H9 (cell line): ENCODE measurements around the gene TERT. TPM values are rescaled to one million over a fixed set of nuclear protein-coding genes. Genes with fewer than 3 reads are reported as not detected.
A peak's percentile ranks its signal among the peaks of the same experiment; 100 is the strongest.

Experiments
- DNase-seq: peaks from one replicate; pipeline ENCODE4 v3.0.0-alpha.2; 2017
- H2AFZ ChIP-seq: one replicate; pipeline ENCODE4 v1.6.1; 2013; ENCODE audit warnings: mild to moderate bottlenecking, low read length, control low read depth, moderate library complexity
- H2AK5ac ChIP-seq: 2 replicates; pipeline ENCODE4 v1.6.1; 2013; ENCODE audit warnings: low read length, control low read depth, mixed read lengths; ENCODE audit not compliant: insufficient read length
- H2BK120ac ChIP-seq: one replicate; pipeline ENCODE4 v1.6.1; 2013; ENCODE audit warnings: low read depth, mild to moderate bottlenecking, low read length, control low read depth, inconsistent platforms; ENCODE audit not compliant: poor library complexity, severe bottlenecking
- H2BK12ac ChIP-seq: 2 replicates; pipeline ENCODE4 v1.6.1; 2013; ENCODE audit warnings: low read length, control low read depth, mixed read lengths, low read depth; ENCODE audit not compliant: insufficient read length
- H2BK15ac ChIP-seq: 2 replicates; pipeline ENCODE4 v1.6.1; 2013; ENCODE audit warnings: low read depth, low read length, control low read depth
- H2BK20ac ChIP-seq: one replicate; pipeline ENCODE4 v1.6.1; 2013; ENCODE audit warnings: low read depth, mild to moderate bottlenecking, low read length, control low read depth, inconsistent platforms; ENCODE audit not compliant: poor library complexity, severe bottlenecking
- H2BK5ac ChIP-seq: 2 replicates; pipeline ENCODE4 v1.6.1; 2013; ENCODE audit warnings: low read length, control low read depth, mixed read lengths; ENCODE audit not compliant: insufficient read length
- H3K14ac ChIP-seq: 2 replicates; pipeline ENCODE4 v1.6.1; 2013; ENCODE audit warnings: low read length, control low read depth; ENCODE audit not compliant: insufficient read depth
- H3K18ac ChIP-seq: 2 replicates; pipeline ENCODE4 v1.6.1; 2013; ENCODE audit warnings: low read depth, mild to moderate bottlenecking, mixed read lengths, low read length, control low read depth; ENCODE audit not compliant: insufficient read length
- H3K23ac ChIP-seq: 2 replicates; pipeline ENCODE4 v1.6.1; 2013; ENCODE audit warnings: low read length, control low read depth, mixed read lengths, low read depth; ENCODE audit not compliant: insufficient read length
- H3K23me2 ChIP-seq: 2 replicates; pipeline ENCODE4 v1.6.1; 2013; ENCODE audit warnings: low read depth, mild to moderate bottlenecking, mixed read lengths, low read length, control low read depth; ENCODE audit not compliant: insufficient read length, poor library complexity, severe bottlenecking
- H3K27ac ChIP-seq: 2 replicates; pipeline ENCODE4 v1.5.1; 2013; ENCODE audit warnings: low read length, control low read depth, mixed read lengths, low read depth; ENCODE audit not compliant: insufficient read length
- H3K27me3 ChIP-seq: 2 replicates; pipeline ENCODE4 v1.6.1; 2013; ENCODE audit warnings: low read length, control low read depth, inconsistent platforms; ENCODE audit not compliant: insufficient read depth
- H3K4ac ChIP-seq: 2 replicates; pipeline ENCODE4 v1.6.1; 2013; ENCODE audit warnings: low read depth, mild to moderate bottlenecking, control low read depth, inconsistent platforms, low read length, moderate library complexity
- H3K4me1 ChIP-seq: 2 replicates; pipeline ENCODE4 v1.6.1; 2013; ENCODE audit warnings: low read length, control low read depth, inconsistent platforms; ENCODE audit not compliant: insufficient read depth
- H3K4me2 ChIP-seq: 2 replicates; pipeline ENCODE4 v1.6.1; 2013; ENCODE audit warnings: low read length, control low read depth, mixed read lengths; ENCODE audit not compliant: insufficient read length, insufficient read depth
- H3K56ac ChIP-seq: 2 replicates; pipeline ENCODE4 v1.6.1; 2013; ENCODE audit warnings: low read depth, mild to moderate bottlenecking, mixed read lengths, low read length, control low read depth; ENCODE audit not compliant: insufficient read length
- H3K79me1 ChIP-seq: 2 replicates; pipeline ENCODE4 v1.6.1; 2013; ENCODE audit warnings: low read depth, mild to moderate bottlenecking, moderate library complexity, low read length, control low read depth, inconsistent platforms; ENCODE audit not compliant: insufficient read depth, poor library complexity, severe bottlenecking
- H3K79me2 ChIP-seq: 2 replicates; pipeline ENCODE4 v1.6.1; 2013; ENCODE audit warnings: low read length, control low read depth, inconsistent platforms; ENCODE audit not compliant: insufficient read depth
- H3K9ac ChIP-seq: 2 replicates; pipeline ENCODE4 v1.6.1; 2013; ENCODE audit warnings: low read length, control low read depth, mixed read lengths; ENCODE audit not compliant: insufficient read length; ENCODE audit errors: extremely low read depth
- H3K9me3 ChIP-seq: one replicate; pipeline ENCODE4 v1.6.1; 2013; ENCODE audit warnings: low read depth, low read length, inconsistent platforms; ENCODE audit not compliant: control insufficient read depth
- H3T11ph ChIP-seq: one replicate; pipeline ENCODE4 v1.6.1; 2013; ENCODE audit warnings: mild to moderate bottlenecking, low read length, control low read depth, inconsistent platforms
- H4K20me1 ChIP-seq: one replicate; pipeline ENCODE4 v1.6.1; 2013; ENCODE audit not compliant: control insufficient read depth, insufficient read length, insufficient read depth
- H4K5ac ChIP-seq: 2 replicates; pipeline ENCODE4 v1.6.1; 2013; ENCODE audit warnings: low read depth, mild to moderate bottlenecking, mixed read lengths, low read length, control low read depth; ENCODE audit not compliant: insufficient read length
- H4K8ac ChIP-seq: replicated peaks from 2 replicates; pipeline ENCODE4 v1.6.1; 2013; ENCODE audit warnings: low read length, control low read depth, mixed read lengths, low read depth; ENCODE audit not compliant: insufficient read length
- H4K91ac ChIP-seq: 2 replicates; pipeline ENCODE4 v1.6.1; 2013; ENCODE audit warnings: low read depth, mild to moderate bottlenecking, moderate library complexity, mixed read lengths, low read length, control low read depth; ENCODE audit not compliant: insufficient read length
- H3K27ac Mint-ChIP-seq, 3 experiments: 2 replicates in 2 of 3; 3 replicates in 1 of 3; pipeline ENCODE4 v1.8.0; 2020 to 2021; ENCODE audit warnings: mixed read lengths in 3 of 3, mild to moderate bottlenecking in 1 of 3, moderate library complexity in 1 of 3
- H3K27me3 Mint-ChIP-seq: 2 replicates; pipeline ENCODE4 v1.8.0; 2021; ENCODE audit warnings: low read depth, mild to moderate bottlenecking, moderate library complexity, mixed read lengths
- H3K36me3 Mint-ChIP-seq, 3 experiments: 2 replicates in 2 of 3; 3 replicates in 1 of 3; pipeline ENCODE4 v1.8.0; 2020 to 2021; ENCODE audit warnings: low read depth in 3 of 3, mixed read lengths in 3 of 3; ENCODE audit not compliant: insufficient read depth in 1 of 3
- H3K4me1 Mint-ChIP-seq, 2 experiments: 2 replicates each; pipeline ENCODE4 v1.8.0; 2020; ENCODE audit warnings: mixed read lengths in 2 of 2
- H3K4me3 Mint-ChIP-seq, 2 experiments: 2 replicates in 1 of 2; 3 replicates in 1 of 2; pipeline ENCODE4 v1.8.0; 2020 to 2021; ENCODE audit warnings: mild to moderate bottlenecking in 2 of 2, mixed read lengths in 2 of 2, moderate library complexity in 1 of 2
- H3K9me3 Mint-ChIP-seq, 2 experiments: 2 replicates in 1 of 2; 3 replicates in 1 of 2; pipeline ENCODE4 v1.8.0; 2020; ENCODE audit warnings: mild to moderate bottlenecking in 2 of 2, mixed read lengths in 2 of 2, moderate library complexity in 1 of 2
- WGBS: extraction: QIAGEN DNeasy Blood & Tissue Kit; methylation state at CpG from one replicate; pipeline ENCODE4 v1.1.7; 2013; ENCODE audit warnings: missing lambda C conversion rate, low lambda C conversion rate, mixed read lengths; ENCODE audit not compliant: insufficient read length; ENCODE audit errors: extremely low coverage; 5-methylcytosine and 5-hydroxymethylcytosine counted together
- total RNA-seq: library from RNA; stranded (reverse); gene quantifications from 2 replicates; pipeline ENCODE4 v1.2.1, GENCODE V29; 2021
- TF ChIP-seq, protein P1 (sequence below): fragments of 200-600 bp; sonication (generic); conservative IDR thresholded peaks from 3 replicates; pipeline ENCODE4 v1.8.0; 2021; ENCODE audit warnings: antibody characterized with exemption, mild to moderate bottlenecking

TERT gene
- total RNA-seq, 1 experiment from 2014 or later = 15.5 TPM

GRCh38 chr5:1265461-1266455, 29.1 kb downstream of the TERT start:
- Histone ChIP-seq H2BK5ac (no peak overlapping the region), H4K5ac (no peak overlapping the region), H2BK15ac (no peak overlapping the region), H3K14ac (no peak overlapping the region), H3K9ac (no peak overlapping the region), H4K8ac (no peak overlapping the region), H3K79me2 (no peaks in the 10 kb centered on the region), H2BK120ac (no peak overlapping the region), H2BK20ac (no peak overlapping the region), H4K91ac (no peak overlapping the region), H3K18ac (no peak overlapping the region), H3K56ac (no peak overlapping the region), H3K4me1 (no peaks in the 10 kb centered on the region), H3T11ph (no peak overlapping the region), H3K27me3 (no peaks in the 10 kb centered on the region), H2BK12ac (no peak overlapping the region), H3K4ac (no peak overlapping the region), H3K27ac (no peak overlapping the region), H3K4me2 (no peak overlapping the region), H3K23ac (no peak overlapping the region), H4K20me1 (no peaks in the 10 kb centered on the region), H2AFZ (no peak overlapping the region), H3K23me2 (no peaks in the 10 kb centered on the region), H3K9me3 (peaks cover 18% of the 10 kb centered on the region), H3K79me1 (no peaks in the 10 kb centered on the region), H2AK5ac (no peak overlapping the region)
- WGBS = no CpG with 5 or more reads among the region's 40 CpGs
- H3K27ac Mint-ChIP-seq = peak overlapping the region in 1 of 3 experiments; percentile 44; a peak in 2 of 7 replicates
- DNase-seq = no peak
- H3K9me3 Mint-ChIP-seq = no peaks in the 10 kb centered on the region
- no peaks in the 10 kb centered on the region for H3K27me3 Mint-ChIP-seq
- peaks cover 20 to 28% (median 21%) of the 10 kb centered on the region in 3 experiments; a peak in 6 of 7 replicates for H3K36me3 Mint-ChIP-seq
- no peak overlapping the region for H3K4me3 Mint-ChIP-seq
- TF ChIP-seq, protein P1, sequence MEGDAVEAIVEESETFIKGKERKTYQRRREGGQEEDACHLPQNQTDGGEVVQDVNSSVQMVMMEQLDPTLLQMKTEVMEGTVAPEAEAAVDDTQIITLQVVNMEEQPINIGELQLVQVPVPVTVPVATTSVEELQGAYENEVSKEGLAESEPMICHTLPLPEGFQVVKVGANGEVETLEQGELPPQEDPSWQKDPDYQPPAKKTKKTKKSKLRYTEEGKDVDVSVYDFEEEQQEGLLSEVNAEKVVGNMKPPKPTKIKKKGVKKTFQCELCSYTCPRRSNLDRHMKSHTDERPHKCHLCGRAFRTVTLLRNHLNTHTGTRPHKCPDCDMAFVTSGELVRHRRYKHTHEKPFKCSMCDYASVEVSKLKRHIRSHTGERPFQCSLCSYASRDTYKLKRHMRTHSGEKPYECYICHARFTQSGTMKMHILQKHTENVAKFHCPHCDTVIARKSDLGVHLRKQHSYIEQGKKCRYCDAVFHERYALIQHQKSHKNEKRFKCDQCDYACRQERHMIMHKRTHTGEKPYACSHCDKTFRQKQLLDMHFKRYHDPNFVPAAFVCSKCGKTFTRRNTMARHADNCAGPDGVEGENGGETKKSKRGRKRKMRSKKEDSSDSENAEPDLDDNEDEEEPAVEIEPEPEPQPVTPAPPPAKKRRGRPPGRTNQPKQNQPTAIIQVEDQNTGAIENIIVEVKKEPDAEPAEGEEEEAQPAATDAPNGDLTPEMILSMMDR = no peak
- no peaks in the 10 kb centered on the region for H3K4me1 Mint-ChIP-seq
